Hippocampal formation (tissue), 2 donors: ENCODE results near the gene HOXD8.

Experiments
- DNase-seq, 2 donors: peaks; one replicate each; lab custom pipeline; 2025; lab: John Stamatoyannopoulos, UW

The HOXD8 gene

DNA sequence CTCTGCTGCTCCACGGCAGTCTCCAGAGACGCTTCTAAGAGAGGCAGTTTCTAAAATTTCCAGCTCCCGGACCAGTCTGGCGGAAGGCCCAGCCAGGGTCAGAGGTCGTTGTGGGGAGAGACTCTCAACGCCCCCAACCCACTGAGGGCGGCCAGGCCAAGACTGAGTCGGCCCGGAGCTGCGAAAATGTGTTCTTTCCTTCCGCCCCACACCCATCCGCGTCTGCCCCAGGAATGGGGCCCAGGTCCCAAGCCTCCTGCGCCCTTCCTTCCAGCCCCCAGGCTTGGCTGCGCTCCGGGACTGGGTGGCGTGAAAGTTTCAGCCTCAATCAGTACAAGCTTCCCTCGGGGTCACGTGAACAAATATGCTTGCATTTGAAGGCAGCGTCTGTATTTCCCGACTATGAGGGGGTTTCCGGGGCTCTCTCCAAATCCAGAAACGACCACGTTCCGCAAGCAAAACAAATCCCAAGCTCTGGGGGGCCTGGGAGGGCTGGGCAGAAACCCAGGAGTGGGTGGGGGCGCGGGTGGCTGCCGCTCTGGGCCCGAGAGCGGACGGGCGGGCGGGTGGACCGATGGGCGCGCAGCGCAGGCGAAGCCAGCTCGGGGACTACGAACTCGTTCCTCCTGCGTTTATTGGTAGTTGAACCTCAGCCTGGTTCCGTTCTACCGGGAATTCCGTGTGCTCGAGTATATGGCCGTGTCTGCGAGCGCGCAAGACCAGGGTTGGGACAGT is 30.9 kb downstream of the HOXD8 start:
- DNase-seq: no peak

DNA sequence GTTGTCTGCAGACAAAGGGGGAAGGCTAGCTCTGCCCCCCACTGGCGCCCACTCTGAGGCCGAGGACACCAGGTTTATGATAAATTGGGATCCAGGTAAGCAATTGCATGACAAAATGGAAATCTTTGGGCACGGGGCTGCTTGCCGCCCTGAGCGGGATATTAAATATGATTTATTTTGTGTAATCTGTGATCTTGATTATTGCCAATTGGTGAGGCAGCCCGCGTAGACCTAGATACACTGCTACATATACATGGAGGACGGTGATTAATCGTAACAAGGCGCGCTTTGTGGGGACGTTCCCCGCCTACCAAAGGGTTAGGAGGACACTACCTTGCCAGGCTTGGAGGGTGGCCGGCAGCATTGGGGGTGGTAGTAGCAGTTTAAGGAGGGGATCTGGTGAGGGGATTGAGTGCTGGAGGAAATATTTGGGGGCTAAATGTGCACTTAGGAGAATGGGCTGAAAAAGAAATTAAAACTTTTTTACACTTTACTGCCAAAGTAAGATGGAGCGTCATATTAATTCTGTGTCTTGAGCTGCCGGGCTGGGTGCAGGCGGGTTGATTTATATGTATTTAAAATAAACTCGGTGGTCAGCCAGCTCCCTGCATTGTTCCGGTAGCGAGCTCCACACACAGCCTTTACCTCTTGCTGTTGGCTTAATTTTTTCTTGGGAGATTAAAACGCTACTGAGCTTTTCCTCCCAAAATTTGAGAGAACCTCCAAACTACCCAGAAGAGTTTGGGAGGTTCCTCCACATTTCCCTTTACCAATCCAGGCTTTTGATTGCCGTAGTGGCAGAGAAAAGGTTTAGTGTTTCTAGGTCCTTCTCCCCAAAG is 31.7 kb downstream of the HOXD8 start:
- DNase-seq: no peak

DNA sequence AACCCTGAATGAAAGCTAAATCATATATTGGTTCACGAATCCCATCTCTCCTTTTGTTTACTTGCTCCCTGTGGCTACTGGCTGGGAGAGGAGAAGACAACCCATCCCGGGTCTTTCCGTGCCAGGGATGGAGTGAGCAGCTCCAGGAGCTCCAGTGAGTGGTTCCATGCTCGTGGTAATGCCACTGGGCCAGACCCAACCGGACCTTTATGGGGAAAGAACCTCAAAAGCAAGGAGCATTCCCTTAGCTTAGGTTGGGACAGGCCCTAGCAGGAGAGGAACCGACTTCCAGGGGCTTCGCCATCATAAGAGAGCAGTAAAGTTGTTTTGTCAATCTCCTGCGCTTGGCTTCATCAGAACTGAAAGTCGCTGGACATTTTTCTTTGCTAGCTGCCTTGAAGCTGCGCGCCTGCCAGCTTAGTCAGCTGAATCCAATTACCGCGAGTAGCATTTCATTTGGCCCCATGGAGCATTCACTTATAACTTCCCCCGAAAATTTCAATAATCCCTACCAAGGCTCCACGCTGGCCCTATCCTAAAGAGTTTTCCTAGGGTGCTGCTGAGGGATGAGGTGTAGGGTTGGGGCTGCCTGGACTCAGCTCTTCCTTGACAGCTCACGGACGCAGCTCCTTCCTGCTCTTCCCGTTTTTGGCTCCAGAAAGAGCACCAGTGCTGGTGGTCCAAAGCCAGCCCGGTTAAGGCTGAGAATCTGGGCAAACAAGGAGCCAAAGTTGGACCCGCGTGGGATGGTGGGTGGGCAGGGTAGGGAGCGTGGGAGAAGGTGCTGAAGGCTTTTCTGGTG is 32.5 kb downstream of the HOXD8 start:
- no peak for DNase-seq

DNA sequence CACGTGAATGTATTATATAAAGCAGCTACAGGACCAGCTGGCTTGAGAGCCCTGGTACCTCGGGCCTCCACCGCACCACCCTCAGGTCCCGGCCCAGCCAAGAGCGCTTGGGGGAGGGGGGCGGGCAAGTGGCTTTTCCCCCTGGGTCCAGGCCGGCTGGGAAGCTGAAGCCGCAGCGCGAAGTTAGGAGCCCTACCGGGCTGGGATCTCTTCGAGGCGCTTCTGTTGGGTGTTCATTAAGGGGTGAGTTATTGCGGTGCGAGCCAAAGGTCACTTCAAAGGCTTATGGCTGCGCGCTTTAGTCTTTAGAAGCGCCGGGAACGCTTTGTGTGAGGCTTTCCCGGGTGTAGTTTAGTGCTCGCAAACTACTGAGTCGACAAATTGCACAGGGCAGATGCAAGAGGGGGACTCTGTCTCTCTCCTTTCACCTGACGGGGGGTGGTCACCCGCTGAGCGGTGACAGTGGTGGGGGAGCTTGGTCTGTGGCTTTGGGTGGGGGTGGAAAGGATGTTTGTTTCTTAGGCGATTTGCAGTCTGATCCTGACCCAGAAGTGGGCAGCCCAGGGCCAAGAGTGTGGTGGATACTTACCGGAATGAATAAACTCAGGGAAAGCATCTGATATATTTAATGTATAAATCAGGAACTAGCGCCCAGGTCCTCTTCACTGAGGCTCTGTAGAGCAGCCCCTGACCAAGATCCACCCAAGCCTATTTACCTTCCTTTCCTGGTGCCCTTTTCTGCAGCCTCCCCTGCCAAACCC is 33.6 kb downstream of the HOXD8 start:
- DNase-seq: no peak

DNA sequence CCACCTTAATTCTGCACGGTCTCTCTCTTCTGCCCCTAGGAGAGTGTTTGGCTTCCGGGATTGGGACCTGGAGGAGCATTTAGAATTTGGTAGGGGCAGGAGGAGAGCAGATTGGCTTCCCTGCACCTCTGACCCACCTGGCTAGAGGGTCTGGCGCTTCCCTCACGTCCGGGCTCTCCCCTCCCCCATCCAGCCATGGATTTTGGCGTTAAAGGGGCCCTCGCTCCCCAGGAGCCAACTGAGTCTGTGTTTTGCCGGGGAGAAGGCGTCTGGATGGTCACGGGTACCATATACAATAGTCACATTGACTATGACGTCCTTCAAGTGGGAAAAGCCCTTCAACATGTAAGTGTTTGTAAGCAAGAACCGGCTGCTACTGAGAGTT is 34.2 kb downstream of the HOXD8 start:
- no peak for DNase-seq

DNA sequence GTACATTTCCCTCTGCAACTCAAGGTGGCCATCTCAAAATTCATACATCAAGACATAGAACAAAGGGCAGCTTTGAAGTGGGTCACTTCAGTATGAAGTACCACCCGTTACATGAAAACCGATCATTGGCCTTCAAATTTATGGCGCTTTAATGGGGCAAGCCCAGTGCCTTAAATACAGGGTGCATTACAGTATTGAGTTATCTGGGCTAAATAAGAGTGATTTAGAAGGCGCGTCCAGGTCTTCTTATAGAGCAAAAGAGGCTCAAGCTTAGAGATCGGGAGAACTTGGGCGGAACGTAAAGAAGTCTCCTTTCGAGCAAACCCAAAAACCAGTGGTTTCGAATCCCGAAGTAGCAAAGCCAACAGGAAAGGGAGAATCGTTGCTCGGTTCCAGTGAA is 34.7 kb downstream of the HOXD8 start:
- DNase-seq: no peak

DNA sequence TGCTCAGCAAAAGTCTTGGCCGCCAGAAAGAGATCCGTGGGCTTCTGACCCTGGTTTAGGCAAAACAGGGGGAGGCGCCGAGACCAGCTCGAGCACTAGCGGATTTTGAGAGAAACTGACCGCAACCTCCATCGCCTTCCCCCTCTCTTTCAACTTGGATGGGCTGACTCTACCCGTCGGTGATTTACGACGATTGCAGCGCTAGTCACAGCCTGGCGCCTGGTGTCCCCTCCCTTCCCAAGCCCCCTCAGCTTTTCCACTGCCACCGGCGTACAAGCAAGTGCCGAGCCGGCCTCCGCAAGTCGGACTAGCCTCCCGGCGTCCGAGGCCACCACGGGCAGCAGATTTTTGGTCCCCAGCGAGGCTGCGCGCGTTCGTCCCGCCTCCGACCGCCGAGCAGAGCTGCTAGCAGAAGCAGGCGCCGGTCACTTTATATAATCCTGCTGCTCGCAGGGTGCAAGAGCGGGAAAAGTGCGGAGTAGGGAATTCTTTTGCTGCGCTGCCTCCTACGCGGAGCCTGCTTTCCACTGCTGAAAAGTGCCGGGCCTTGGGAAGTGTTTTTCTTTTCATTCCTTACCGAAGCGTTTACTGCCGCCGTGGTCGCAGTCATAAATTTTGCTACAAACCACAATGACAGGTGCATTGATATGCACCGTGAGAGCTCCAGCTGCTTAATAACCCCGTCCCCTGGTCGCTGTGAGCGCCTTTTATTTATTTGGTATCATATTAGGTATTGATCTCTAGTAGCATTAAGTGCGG is 35.3 kb downstream of the HOXD8 start:
- DNase-seq: no peak

DNA sequence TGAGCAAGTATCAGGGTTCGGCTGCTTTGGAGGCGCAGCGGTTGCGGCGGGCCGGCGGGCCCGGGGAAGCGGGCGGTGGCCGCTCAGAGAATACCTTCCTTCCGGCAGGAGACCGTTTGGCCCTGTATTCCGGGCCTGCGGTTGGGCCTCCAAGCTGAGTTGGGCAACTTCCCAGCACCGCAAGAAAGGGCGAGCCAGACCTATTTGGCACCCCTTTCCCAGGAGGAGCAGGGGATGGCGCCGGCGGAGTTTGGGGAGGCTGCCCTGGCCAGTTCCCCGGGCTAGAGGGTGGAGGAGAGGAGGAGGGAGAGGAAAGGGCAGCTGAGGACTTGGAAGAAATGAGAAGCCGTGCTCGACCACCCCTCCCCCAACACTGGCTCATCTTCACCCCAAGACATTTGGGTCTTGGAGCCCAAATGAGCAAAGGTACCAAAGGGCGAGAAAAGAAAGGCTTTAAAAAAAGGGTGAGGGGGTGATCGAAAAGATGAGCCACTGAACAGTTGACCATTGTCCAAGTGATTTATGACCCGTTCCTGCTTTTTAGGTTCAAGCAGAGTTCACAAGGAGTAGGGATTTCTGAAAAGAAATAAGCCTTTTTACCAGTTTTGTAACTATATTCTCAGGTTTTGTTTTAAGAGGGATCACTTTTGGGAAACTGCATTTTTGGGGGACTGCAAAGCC is 36.0 kb downstream of the HOXD8 start:
- no peak for DNase-seq

DNA sequence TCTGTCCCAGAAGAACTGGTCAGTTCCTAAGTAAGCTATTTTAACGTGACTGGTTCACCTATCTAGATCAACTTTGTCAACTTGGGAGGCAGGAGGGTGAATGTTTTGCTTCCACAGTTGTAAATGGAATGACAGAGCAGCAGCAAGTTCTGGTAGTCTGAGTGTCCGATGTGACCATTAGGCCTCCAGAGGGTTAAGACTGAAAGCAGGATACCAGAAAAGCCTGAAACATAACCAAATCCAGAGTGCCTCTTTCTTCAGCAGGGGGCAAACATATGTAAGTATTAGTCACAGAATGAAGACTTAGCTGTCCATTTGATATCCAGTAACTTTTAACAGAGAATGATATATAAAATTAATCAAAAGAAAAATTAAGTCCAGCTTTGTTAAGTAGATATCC is 36.8 kb downstream of the HOXD8 start:
- no peak for DNase-seq

DNA sequence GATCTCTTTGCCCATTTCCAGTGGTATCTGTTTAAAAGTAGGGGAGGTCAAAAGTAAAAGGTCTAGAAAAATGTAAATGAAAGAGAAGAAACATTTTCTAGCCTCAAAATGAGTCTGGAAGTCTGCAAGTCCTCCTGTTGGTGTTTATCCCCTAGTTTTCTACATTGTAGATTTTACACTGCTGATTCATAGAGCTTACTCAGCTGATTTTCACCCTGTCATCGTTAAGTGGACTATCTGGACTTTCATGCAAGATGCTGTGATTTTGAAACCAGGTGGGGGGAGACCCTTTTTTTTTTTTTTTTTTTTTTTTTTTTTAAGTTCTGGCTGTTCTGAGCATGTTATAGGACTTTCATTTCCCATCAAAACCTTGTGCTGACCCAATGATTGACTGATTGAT is 37.9 kb downstream of the HOXD8 start:
- no peak for DNase-seq

DNA sequence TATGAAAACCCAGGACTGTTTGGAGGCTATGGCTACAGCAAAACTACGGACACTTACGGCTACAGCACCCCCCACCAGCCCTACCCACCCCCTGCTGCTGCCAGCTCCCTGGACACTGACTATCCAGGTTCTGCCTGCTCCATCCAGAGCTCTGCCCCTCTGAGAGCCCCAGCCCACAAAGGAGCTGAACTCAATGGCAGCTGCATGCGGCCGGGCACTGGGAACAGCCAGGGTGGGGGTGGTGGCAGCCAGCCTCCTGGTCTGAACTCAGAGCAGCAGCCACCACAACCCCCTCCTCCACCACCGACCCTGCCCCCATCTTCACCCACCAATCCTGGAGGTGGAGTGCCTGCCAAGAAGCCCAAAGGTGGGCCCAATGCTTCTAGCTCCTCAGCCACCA is 39.7 kb downstream of the HOXD8 start:
- DNase-seq: no peak

DNA sequence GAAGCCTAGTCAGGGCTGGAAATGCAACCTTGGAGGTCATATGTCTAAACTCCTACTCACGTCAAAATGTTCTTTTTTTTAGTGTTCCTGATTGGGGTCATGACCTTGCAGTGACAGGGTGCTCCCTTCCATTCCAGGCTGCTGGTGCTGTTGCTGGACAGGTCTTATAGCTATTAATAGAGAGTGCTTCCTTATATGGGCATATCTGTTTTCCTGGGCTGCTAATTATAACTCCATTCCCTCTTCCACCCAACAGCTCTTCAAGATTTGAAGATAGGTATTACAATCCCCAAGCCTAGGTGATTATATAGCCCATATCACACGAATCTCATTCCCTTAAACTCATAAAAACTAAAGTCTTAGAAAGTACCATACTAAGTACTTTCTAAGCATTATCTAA is 40.2 kb downstream of the HOXD8 start:
- no peak for DNase-seq

DNA sequence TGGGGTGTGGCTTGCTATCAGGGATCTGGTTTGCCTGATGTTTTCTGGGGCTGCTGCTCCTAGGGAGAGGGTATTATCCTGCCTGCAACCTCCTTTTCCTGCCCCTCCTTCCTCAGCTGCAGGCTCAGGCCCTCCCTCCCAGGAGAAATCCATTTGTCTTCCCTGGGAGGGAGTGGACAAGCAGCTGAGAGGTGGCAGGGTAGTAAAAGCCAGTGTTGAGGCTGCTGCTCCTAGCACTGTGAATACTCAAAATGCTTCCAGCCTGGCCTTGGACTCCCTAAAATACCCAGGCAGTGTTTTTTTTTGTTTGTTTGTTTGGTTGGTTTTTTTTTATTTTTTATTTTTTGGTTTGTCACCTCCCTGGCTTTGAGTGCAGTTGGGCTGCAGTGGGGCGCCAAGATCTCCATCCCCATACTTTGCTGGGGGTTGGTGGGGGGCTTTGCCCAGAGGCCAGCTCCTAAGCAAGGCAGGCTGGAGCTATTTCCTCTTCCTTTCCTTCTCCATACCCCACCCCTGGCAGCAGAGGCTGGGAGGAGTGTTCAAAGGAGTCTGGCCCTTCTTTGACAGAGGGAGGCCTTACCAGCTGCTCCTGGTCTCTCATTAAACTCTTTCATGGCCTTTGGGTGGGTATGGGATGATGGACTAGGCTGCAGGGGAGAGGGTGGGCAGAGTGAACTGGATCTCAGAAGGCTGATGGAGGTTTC is 41.2 kb downstream of the HOXD8 start:
- DNase-seq: no peak

DNA sequence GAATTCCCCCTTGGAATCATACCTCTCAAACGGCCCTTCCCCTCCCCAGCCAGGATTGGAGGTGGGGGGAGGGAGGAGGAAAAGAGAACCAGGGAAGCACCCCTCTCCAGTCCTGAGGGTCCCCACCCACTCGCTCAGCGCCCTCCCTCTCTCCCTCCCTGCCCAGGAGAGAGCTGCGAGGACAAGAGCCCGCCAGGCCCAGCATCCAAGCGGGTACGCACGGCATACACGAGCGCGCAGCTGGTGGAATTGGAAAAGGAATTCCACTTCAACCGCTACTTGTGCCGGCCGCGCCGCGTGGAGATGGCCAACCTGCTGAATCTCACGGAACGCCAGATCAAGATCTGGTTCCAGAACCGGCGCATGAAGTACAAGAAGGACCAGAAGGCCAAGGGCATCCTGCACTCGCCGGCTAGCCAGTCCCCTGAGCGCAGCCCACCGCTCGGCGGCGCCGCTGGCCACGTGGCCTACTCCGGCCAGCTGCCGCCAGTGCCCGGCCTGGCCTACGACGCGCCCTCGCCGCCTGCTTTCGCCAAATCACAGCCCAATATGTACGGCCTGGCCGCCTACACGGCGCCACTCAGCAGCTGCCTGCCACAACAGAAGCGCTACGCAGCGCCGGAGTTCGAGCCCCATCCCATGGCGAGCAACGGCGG is 42.0 kb downstream of the HOXD8 start:
- DNase-seq: peak in 1 of 2 donors; percentile 37

DNA sequence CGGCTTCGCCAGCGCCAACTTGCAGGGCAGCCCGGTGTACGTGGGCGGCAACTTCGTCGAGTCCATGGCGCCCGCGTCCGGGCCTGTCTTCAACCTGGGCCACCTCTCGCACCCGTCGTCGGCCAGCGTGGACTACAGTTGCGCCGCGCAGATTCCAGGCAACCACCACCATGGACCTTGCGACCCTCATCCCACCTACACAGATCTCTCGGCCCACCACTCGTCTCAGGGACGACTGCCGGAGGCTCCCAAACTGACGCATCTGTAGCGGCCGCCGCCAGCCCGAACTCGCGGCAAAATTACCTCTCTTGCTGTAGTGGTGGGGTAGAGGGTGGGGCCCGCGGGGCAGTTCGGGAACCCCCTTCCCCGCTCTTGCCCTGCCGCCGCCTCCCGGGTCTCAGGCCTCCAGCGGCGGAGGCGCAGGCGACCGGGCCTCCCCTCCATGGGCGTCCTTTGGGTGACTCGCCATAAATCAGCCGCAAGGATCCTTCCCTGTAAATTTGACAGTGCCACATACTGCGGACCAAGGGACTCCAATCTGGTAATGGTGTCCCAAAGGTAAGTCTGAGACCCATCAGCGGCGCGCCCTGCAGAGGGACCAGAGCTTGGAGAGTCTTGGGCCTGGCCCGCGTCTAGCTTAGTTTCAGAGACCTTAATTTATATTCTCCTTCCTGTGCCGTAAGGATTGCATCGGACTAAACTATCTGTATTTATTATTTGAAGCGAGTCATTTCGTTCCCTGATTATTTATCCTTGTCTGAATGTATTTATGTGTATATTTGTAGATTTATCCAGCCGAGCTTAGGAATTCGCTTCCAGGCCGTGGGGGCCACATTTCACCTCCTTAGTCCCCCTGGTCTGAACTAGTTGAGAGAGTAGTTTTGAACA is 42.7 kb downstream of the HOXD8 start:
- DNase-seq: no peak

DNA sequence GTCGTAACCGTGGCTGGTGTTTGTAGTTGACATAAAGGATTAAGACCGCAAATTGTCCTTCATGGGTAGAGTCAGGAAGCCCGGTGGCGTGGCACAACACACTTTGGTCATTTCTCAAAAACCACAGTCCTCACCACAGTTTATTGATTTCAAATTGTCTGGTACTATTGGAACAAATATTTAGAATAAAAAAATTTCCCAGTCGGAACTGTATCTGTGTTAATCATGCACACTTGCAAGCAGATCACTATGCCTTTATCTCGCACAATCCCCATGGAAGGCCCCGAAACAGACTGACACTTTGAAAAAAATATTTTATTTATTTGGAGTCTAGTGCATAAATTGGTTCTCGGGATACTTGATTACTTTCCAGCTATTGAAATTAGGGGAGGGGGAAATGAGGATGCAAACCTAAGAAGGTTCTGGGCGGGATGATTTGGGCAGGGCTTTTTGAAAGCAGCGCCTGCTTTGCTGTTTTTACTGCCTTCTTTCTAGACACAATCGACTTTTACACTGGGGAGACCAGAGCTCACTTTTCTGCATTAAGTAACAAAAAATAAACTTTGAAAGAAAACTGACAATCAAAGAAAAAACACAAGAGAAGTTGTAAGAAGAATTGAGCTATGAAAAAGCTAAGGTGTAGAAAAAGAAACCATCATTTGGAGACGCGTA is 43.5 kb downstream of the HOXD8 start:
- DNase-seq: no peak

DNA sequence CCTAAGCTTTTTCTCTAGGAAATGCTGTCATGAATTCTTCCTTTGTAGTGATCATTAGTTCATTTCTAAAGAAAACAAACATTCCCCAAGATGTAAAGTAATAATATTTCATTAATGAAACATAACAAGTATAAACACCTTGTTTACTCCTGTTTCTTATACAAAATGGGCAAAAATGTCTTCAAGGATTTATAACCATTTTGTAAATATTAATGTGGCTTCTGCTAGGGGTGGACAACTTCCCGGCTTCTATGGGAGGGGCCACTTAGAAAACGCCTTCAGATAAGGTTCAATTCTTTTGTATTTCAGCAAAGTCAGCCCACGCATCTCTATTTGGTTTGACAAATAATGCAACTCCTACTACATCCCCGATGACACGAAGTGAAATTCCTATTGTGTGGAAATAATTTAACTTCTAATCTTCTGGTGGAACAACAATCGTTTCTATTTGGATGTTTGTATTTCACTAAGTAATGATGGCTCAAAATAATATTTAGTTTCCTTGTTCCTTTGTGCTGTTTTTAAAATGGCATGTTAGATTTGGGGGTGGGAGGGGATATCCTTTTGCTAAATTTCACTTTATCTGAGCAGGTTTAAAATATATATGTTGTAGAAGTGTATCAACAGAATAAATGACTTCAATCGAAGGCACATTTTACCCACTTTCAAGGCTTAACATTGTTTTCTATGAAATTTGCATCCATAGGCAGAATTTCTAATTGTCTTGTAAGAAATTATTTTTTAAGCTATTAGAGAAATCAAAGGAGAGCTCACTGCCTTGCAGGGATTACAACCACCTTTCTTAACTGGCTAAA is 44.3 kb downstream of the HOXD8 start:
- no peak for DNase-seq
